SH-SY5Y (cell line): ENCODE measurements around the gene TAGLN.

ENCODE experiments used
- GATA2 ChIP-seq: IDR thresholded peaks from 2 replicates; pipeline ENCODE4 v1.6.1; 2011; ENCODE audit warnings: mild to moderate bottlenecking, low read depth, low read length
- GATA3 ChIP-seq: IDR thresholded peaks from 2 replicates; pipeline ENCODE4 v1.6.1; 2011; ENCODE audit warnings: low read depth, mild to moderate bottlenecking, low read length, moderate library complexity

DNA sequence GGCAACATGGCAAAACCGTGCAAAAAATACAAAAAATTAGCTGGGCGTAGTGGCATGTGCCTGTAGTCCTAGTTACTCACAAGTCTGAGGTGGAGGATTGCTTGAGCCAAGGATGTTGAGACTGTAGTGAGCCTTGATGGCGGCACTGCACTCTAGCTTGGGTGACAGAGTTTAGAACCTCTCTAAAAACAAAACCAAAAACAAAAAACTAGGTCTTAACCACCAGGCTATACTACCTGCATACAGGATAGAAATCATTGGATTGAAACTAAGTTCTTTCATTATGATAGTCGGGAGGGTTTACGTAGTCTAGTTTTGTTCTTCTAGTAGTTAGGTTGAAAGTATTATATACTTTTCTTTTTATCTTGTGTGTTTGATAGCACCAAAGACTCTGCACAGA, 39.1 kb downstream of the TAGLN start:
- TF ChIP-seq GATA2: no peak
- TF ChIP-seq GATA3: no peak
